Gastroesophageal sphincter (tissue), 3 donors: ENCODE measurements around the gene MIF4GD.
A peak's percentile ranks its signal among the peaks of the same experiment; 100 is the strongest.

Experiments
- EP300 ChIP-seq: sonication (generic); formaldehyde crosslinking; IDR thresholded peaks from one replicate; pipeline ENCODE4 v1.6.1; 2017; ENCODE audit warnings: antibody characterized with exemption, mild to moderate bottlenecking
- POLR2A ChIP-seq, 2 donors: fragments of 450-650 bp; IDR thresholded peaks; one replicate each; pipeline ENCODE4 v1.6.1; 2017; ENCODE audit warnings: antibody characterized with exemption in 2 of 2, mild to moderate bottlenecking in 2 of 2, moderate library complexity in 1 of 2
- POLR2AphosphoS5 ChIP-seq: sonication (generic); formaldehyde crosslinking; IDR thresholded peaks from one replicate; pipeline ENCODE4 v1.6.1; 2017; ENCODE audit warnings: antibody characterized with exemption
- TF ChIP-seq, protein P1 (sequence below), 4 experiments: fragments of 200-600 bp in 2 of 4; fragments of 450-650 bp in 2 of 4; sonication (generic) in 1 of 4; IDR thresholded peaks; one replicate each; pipeline ENCODE4 v1.5.1; 2017 to 2019; ENCODE audit warnings: antibody characterized with exemption in 4 of 4, mild to moderate bottlenecking in 2 of 4, moderate library complexity in 2 of 4

DNA sequence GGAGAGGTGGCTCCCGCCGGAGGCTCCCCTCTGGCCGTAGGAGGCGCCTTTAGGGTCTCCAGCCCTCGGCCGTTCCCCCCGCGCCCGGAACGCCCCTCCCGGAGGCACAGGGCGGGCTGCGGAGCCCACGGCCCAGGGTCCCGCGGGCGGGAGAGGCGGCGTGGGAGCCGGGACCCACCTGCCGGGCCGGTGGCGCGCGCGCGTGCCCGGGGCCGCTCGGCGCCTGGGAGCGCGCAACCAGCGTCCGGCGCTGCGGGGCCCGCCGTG, at the start of gene MIF4GD:
- TF ChIP-seq, protein P1, sequence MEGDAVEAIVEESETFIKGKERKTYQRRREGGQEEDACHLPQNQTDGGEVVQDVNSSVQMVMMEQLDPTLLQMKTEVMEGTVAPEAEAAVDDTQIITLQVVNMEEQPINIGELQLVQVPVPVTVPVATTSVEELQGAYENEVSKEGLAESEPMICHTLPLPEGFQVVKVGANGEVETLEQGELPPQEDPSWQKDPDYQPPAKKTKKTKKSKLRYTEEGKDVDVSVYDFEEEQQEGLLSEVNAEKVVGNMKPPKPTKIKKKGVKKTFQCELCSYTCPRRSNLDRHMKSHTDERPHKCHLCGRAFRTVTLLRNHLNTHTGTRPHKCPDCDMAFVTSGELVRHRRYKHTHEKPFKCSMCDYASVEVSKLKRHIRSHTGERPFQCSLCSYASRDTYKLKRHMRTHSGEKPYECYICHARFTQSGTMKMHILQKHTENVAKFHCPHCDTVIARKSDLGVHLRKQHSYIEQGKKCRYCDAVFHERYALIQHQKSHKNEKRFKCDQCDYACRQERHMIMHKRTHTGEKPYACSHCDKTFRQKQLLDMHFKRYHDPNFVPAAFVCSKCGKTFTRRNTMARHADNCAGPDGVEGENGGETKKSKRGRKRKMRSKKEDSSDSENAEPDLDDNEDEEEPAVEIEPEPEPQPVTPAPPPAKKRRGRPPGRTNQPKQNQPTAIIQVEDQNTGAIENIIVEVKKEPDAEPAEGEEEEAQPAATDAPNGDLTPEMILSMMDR (IDR thresholded peaks at IDR 0.05): no peak
- TF ChIP-seq POLR2AphosphoS5 (no peak), EP300 (no peak), POLR2A (IDR thresholded peaks at IDR 0.05) (peak; percentile 20 to 86)
